H1 (cell line): ENCODE measurements around the gene ZNF711. TPM values are rescaled to one million over a fixed set of nuclear protein-coding genes. Genes with fewer than 3 reads are reported as not detected.
"Not testable (repeated sequence)": the region's sequence is repeated elsewhere in the genome, so short reads cannot be mapped to it uniquely, and the experiment has no call there.

Experiments used
- CTCF ChIA-PET: fragments of 300-600 bp; sonication (Branson Sonifier 250); formaldehyde crosslinking; loops from one replicate; lab custom pipeline; 2021; ENCODE audit not compliant: partially characterized antibody; lab: Charles Lee
- POLR2A ChIA-PET: fragments of 300-600 bp; sonication (Branson Sonifier 250); formaldehyde crosslinking; loops from one replicate; lab custom pipeline; 2021; ENCODE audit warnings: inconsistent platforms; ENCODE audit not compliant: partially characterized antibody; lab: Charles Lee
- DNase-seq, 2 experiments: peaks; one replicate each; pipeline versions ENCODE4 v3.0.0 to v3.0.0-alpha.2; 2010 to 2022; ENCODE audit warnings: low spot score in 2 of 2, low read depth in 1 of 2, mixed read lengths in 1 of 2
- FAIRE-seq: peaks from 2 replicates; lab custom pipeline; 2011; peaks lifted over from hg19 to GRCh38; lab: Jason Lieb, UNC
- H2AFZ ChIP-seq: 2 replicates; pipeline ENCODE4 v1.8.1; 2012; ENCODE audit warnings: low read length, inconsistent platforms
- H2AK5ac ChIP-seq: 2 replicates; pipeline ENCODE4 v1.6.1; 2013; ENCODE audit warnings: low read depth, low read length
- H2BK120ac ChIP-seq: replicated peaks from 2 replicates; pipeline ENCODE3; 2013; ENCODE audit warnings: low read depth, low read length, inconsistent platforms
- H2BK12ac ChIP-seq: 2 replicates; pipeline ENCODE4 v1.6.1; 2013; ENCODE audit warnings: low read depth, low read length
- H2BK15ac ChIP-seq: 2 replicates; pipeline ENCODE4 v1.6.1; 2013; ENCODE audit warnings: low read length
- H2BK20ac ChIP-seq: 2 replicates; pipeline ENCODE4 v1.6.1; 2013; ENCODE audit warnings: low read length
- H2BK5ac ChIP-seq: 2 replicates; pipeline ENCODE4 v1.6.1; 2013; ENCODE audit warnings: low read depth, low read length
- H3K14ac ChIP-seq: 2 replicates; pipeline ENCODE4 v1.6.1; 2013; ENCODE audit warnings: inconsistent platforms; ENCODE audit not compliant: insufficient read length
- H3K18ac ChIP-seq: 2 replicates; pipeline ENCODE4 v1.6.1; 2013; ENCODE audit warnings: low read length; ENCODE audit errors: extremely low read depth
- H3K23ac ChIP-seq: 2 replicates; pipeline ENCODE4 v1.6.1; 2013; ENCODE audit warnings: inconsistent platforms; ENCODE audit not compliant: insufficient read length
- H3K23me2 ChIP-seq: 2 replicates; pipeline ENCODE4 v1.6.1; 2013; ENCODE audit warnings: low read depth, low read length
- H3K27ac ChIP-seq: 2 replicates; pipeline ENCODE4 v1.6.1; 2011; ENCODE audit warnings: low read depth, low read length, inconsistent platforms
- H3K27me3 ChIP-seq, 4 experiments: replicated peaks in 1 of 4; 1 replicate in 1 of 4; 2 replicates in 3 of 4; pipeline versions ENCODE4 v1.6.1 to v1.8.1; 2011 to 2013; ENCODE audit warnings: low read length in 3 of 4, mild to moderate bottlenecking in 3 of 4, inconsistent platforms in 2 of 4, mixed read lengths in 2 of 4, moderate library complexity in 1 of 4; ENCODE audit not compliant: control insufficient read depth in 3 of 4, insufficient read depth in 3 of 4; ENCODE audit errors: extremely low read depth in 1 of 4
- H3K36me3 ChIP-seq, 4 experiments: 2 replicates each; pipeline versions ENCODE4 v1.6.1 to v1.8.1; 2011 to 2013; ENCODE audit warnings: mild to moderate bottlenecking in 4 of 4, low read length in 3 of 4, moderate library complexity in 2 of 4, control low read depth in 1 of 4, inconsistent platforms in 1 of 4; ENCODE audit not compliant: insufficient read depth in 4 of 4, control insufficient read depth in 2 of 4
- H3K4ac ChIP-seq: replicated peaks from 2 replicates; pipeline ENCODE3; 2013; ENCODE audit warnings: low read length, low read depth, mixed read lengths, inconsistent platforms; ENCODE audit not compliant: insufficient read length
- H3K4me1 ChIP-seq, 4 experiments: replicated peaks in 1 of 4; 1 replicate in 1 of 4; 2 replicates in 3 of 4; pipeline versions ENCODE4 v1.6.1 to v1.8.1; 2011 to 2013; ENCODE audit warnings: low read length in 3 of 4, inconsistent platforms in 2 of 4, mixed read lengths in 1 of 4; ENCODE audit not compliant: insufficient read depth in 4 of 4, control insufficient read depth in 3 of 4
- H3K4me2 ChIP-seq, 2 experiments: 2 replicates each; pipeline versions ENCODE4 v1.6.1 to v1.8.1; 2011 to 2013; ENCODE audit warnings: low read depth in 2 of 2, low read length in 2 of 2, control low read depth in 1 of 2, inconsistent platforms in 1 of 2, mild to moderate bottlenecking in 1 of 2; ENCODE audit not compliant: insufficient read depth in 1 of 2
- H3K4me3 ChIP-seq, 4 experiments: fragments of 200-600, 300-600 bp in 1 of 4; sonication (generic), shearing (Covaris generic), sonication (Bioruptor Twin) in 1 of 4; 2 replicates each; pipeline versions ENCODE4 v1.5.1 to v1.8.1; 2011 to 2016; ENCODE audit warnings: low read length in 4 of 4, low read depth in 3 of 4, control low read depth in 2 of 4, inconsistent platforms in 2 of 4, mild to moderate bottlenecking in 2 of 4, mixed read lengths in 1 of 4, moderate library complexity in 1 of 4; ENCODE audit not compliant: insufficient read depth in 2 of 4; ENCODE audit errors: extremely low read depth in 1 of 4
- H3K56ac ChIP-seq: replicated peaks from 2 replicates; pipeline ENCODE3; 2013; ENCODE audit warnings: low read depth, mild to moderate bottlenecking, mixed read lengths, low read length, inconsistent platforms; ENCODE audit not compliant: insufficient read length
- H3K79me1 ChIP-seq: 2 replicates; pipeline ENCODE4 v1.6.1; 2013; ENCODE audit warnings: low read depth, low read length, control low read depth
- H3K79me2 ChIP-seq, 2 experiments: 2 replicates each; pipeline versions ENCODE4 v1.6.1 to v1.8.1; 2012 to 2013; ENCODE audit warnings: low read length in 2 of 2, mild to moderate bottlenecking in 2 of 2, inconsistent platforms in 1 of 2; ENCODE audit not compliant: insufficient read depth in 2 of 2, control insufficient read depth in 1 of 2
- H3K9ac ChIP-seq, 4 experiments: replicated peaks in 1 of 4; 1 replicate in 1 of 4; 2 replicates in 3 of 4; pipeline versions ENCODE4 v1.6.1 to v1.8.1; 2011 to 2013; ENCODE audit warnings: low read depth in 3 of 4, low read length in 3 of 4, control low read depth in 2 of 4, mild to moderate bottlenecking in 2 of 4, moderate library complexity in 2 of 4, inconsistent platforms in 1 of 4; ENCODE audit errors: extremely low read depth in 1 of 4
- H3K9me3 ChIP-seq, 2 experiments: 2 replicates each; pipeline versions ENCODE4 v1.6.1 to v1.8.1; 2012 to 2013; ENCODE audit warnings: mild to moderate bottlenecking in 2 of 2, moderate library complexity in 2 of 2, control low read depth in 1 of 2, inconsistent platforms in 1 of 2, low read depth in 1 of 2, low read length in 1 of 2, mixed read lengths in 1 of 2; ENCODE audit not compliant: insufficient read depth in 2 of 2
- H4K20me1 ChIP-seq, 2 experiments: replicated peaks in 1 of 2; 2 replicates each; pipeline versions ENCODE3 to v1.8.1; 2011 to 2013; ENCODE audit warnings: inconsistent platforms in 2 of 2, low read length in 2 of 2, mild to moderate bottlenecking in 1 of 2; ENCODE audit not compliant: insufficient read depth in 2 of 2, control insufficient read depth in 1 of 2
- H4K5ac ChIP-seq: 2 replicates; pipeline ENCODE4 v1.6.1; 2013; ENCODE audit warnings: low read length, low read depth, mixed read lengths, inconsistent platforms; ENCODE audit not compliant: insufficient read length
- H4K8ac ChIP-seq: 2 replicates; pipeline ENCODE4 v1.8.0; 2013; ENCODE audit warnings: mild to moderate bottlenecking, moderate library complexity, low read length, inconsistent platforms; ENCODE audit not compliant: insufficient read depth; ENCODE audit errors: extremely low read depth
- H4K91ac ChIP-seq: replicated peaks from 2 replicates; pipeline ENCODE3; 2013; ENCODE audit warnings: low read length, mixed read lengths, inconsistent platforms; ENCODE audit not compliant: insufficient read length
- WGBS, 2 experiments: shearing (Covaris generic) in 1 of 2; methylation state at CpG; one replicate each; pipeline versions ENCODE4 v1.1.6 to v1.1.7; 2013 to 2015; ENCODE audit warnings: low lambda C conversion rate in 2 of 2, mixed read lengths in 2 of 2, inconsistent platforms in 1 of 2, low coverage in 1 of 2, missing lambda C conversion rate in 1 of 2; ENCODE audit not compliant: insufficient replicate concordance in 2 of 2, insufficient coverage in 1 of 2, insufficient read length in 1 of 2; ENCODE audit errors: extremely low coverage in 1 of 2, missing lambda C conversion rate in 1 of 2; 5-methylcytosine and 5-hydroxymethylcytosine counted together
- polyA plus RNA-seq, 7 experiments: library from polyadenylated mRNA; depleted of rRNA in 3 of 7; stranded (reverse) in 5 of 7; unstranded in 2 of 7; fragments of >200 nt in 5 of 7; fragments of 200-250 nt in 2 of 7; gene quantifications; 1 replicate in 5 of 7; 2 replicates in 1 of 7; 4 replicates in 1 of 7; pipeline versions ENCODE4 v1.2.1 to v1.2.3, GENCODE V29; 2011 to 2013; ENCODE audit warnings: missing spikeins in 2 of 7, mixed read lengths in 2 of 7
- total RNA-seq: library from RNA; stranded (reverse); fragmentation: NEBNext Ultra II Directional; extraction: Animal tissue kit (Norgen Biotek cat#: 25700); gene quantifications from 2 replicates; pipeline ENCODE4 v1.2.1, GENCODE V29; 2021

Gene ZNF711
- total and polyA plus RNA-seq, 2 of the 8 experiments (the other 6 are each of a cell fraction or from before 2014, with no cell fraction given) = 8.5 to 15.5 TPM

GRCh38 chrX:85285286-85285685 lies 41.5 kb downstream of the ZNF711 start:
- H2BK20ac ChIP-seq, DNase-seq, H4K8ac ChIP-seq, H3K27me3 ChIP-seq, H4K91ac ChIP-seq, H3K9me3 ChIP-seq, H2BK12ac ChIP-seq, H3K79me2 ChIP-seq, H3K79me1 ChIP-seq, H3K18ac ChIP-seq, H3K56ac ChIP-seq, H3K4ac ChIP-seq, H4K20me1 ChIP-seq, POLR2A ChIA-PET, H3K4me3 ChIP-seq, H4K5ac ChIP-seq, H2AK5ac ChIP-seq, H3K23ac ChIP-seq, H2AFZ ChIP-seq, FAIRE-seq, H2BK120ac ChIP-seq, H3K14ac ChIP-seq, H3K4me1 ChIP-seq, H3K9ac ChIP-seq, H3K23me2 ChIP-seq, H3K4me2 ChIP-seq, H3K36me3 ChIP-seq, CTCF ChIA-PET, H2BK15ac ChIP-seq, H2BK5ac ChIP-seq, H3K27ac ChIP-seq: not testable (repeated sequence)
- WGBS, 2 experiments = 90% methylated on average over 2 of the region's 6 CpGs; no CpG with 5 or more reads in 1 of the 2 experiments
